HG03469 (cell line): Measurements from ENCODE around the gene NUDT16L1.

Experiments
- ATAC-seq: cut with Tn5 transposase; IDR thresholded peaks from one replicate; pipeline ENCODE4 v1.9.1; 2021; ENCODE audit warnings: mild to moderate bottlenecking, moderate library complexity, moderate number of reproducible peaks; ENCODE audit not compliant: unreplicated experiment

The NUDT16L1 gene

GRCh38 chr16:4682084-4682591 lies 11.2 kb upstream of the NUDT16L1 start:
- no peak for ATAC-seq

- no peak for ATAC-seq
Observed at GRCh38 chr16:4682616-4683254, 10.6 kb upstream of the NUDT16L1 start.

- no peak for ATAC-seq
Observed at GRCh38 chr16:4683255-4684057, 9.9 kb upstream of the NUDT16L1 start.

GRCh38 chr16:4684058-4684715 lies 9.2 kb upstream of the NUDT16L1 start:
- ATAC-seq = no peak

GRCh38 chr16:4684763-4685162 lies 8.6 kb upstream of the NUDT16L1 start:
- no peak for ATAC-seq

GRCh38 chr16:4685292-4685691 lies 8.1 kb upstream of the NUDT16L1 start:
- ATAC-seq = no peak

- no peak for ATAC-seq
Observed at GRCh38 chr16:4685776-4686496, 7.4 kb upstream of the NUDT16L1 start.

GRCh38 chr16:4686497-4687210 lies 6.7 kb upstream of the NUDT16L1 start:
- ATAC-seq = no peak

GRCh38 chr16:4687416-4687815 lies 5.9 kb upstream of the NUDT16L1 start:
- ATAC-seq = no peak

GRCh38 chr16:4687946-4688673 lies 5.3 kb upstream of the NUDT16L1 start:
- ATAC-seq = no peak

- no peak for ATAC-seq
Observed at GRCh38 chr16:4688674-4689045, 4.7 kb upstream of the NUDT16L1 start.

GRCh38 chr16:4689091-4689671 lies 4.2 kb upstream of the NUDT16L1 start:
- no peak for ATAC-seq

- ATAC-seq = no peak
Observed at GRCh38 chr16:4689864-4690704, 3.3 kb upstream of the NUDT16L1 start.

GRCh38 chr16:4690946-4691665 lies 2.3 kb upstream of the NUDT16L1 start:
- no peak for ATAC-seq

GRCh38 chr16:4691666-4692412 lies 1.5 kb upstream of the NUDT16L1 start:
- no peak for ATAC-seq

GRCh38 chr16:4692460-4693295 lies 684 bp upstream of the NUDT16L1 start:
- peak; percentile 2 for ATAC-seq
